GM18511 (cell line): ENCODE data around the gene ADAMTS17.

Experiments
- ATAC-seq: cut with Tn5 transposase; IDR thresholded peaks from one replicate; pipeline ENCODE4 v1.9.1; 2021; ENCODE audit warnings: mild to moderate bottlenecking, moderate library complexity; ENCODE audit not compliant: unreplicated experiment

ADAMTS17 gene

GRCh38 chr15:100175406-100176114 lies 166.2 kb downstream of the ADAMTS17 start:
- no peak for ATAC-seq

GRCh38 chr15:100174904-100175275 lies 166.9 kb downstream of the ADAMTS17 start:
- ATAC-seq = no peak

- no peak for ATAC-seq
Measured at GRCh38 chr15:100174159-100174903, 167.4 kb downstream of the ADAMTS17 start.

- no peak for ATAC-seq
Measured at GRCh38 chr15:100172356-100173024, 169.3 kb downstream of the ADAMTS17 start.

GRCh38 chr15:100171411-100171810 lies 170.4 kb downstream of the ADAMTS17 start:
- no peak for ATAC-seq

GRCh38 chr15:100170291-100171210 lies 171.2 kb downstream of the ADAMTS17 start:
- peak; percentile 95 for ATAC-seq

- ATAC-seq = peak; percentile 14
Measured at GRCh38 chr15:100169615-100170290, 172.0 kb downstream of the ADAMTS17 start.

GRCh38 chr15:100168787-100169186 lies 173.0 kb downstream of the ADAMTS17 start:
- no peak for ATAC-seq

- ATAC-seq = no peak
Measured at GRCh38 chr15:100167884-100168375, 173.8 kb downstream of the ADAMTS17 start.

GRCh38 chr15:100166313-100166712 lies 175.5 kb downstream of the ADAMTS17 start:
- no peak for ATAC-seq

- ATAC-seq = no peak
Measured at GRCh38 chr15:100163961-100164360, 177.8 kb downstream of the ADAMTS17 start.

GRCh38 chr15:100160953-100161352 lies 180.8 kb downstream of the ADAMTS17 start:
- ATAC-seq = no peak

- no peak for ATAC-seq
Measured at GRCh38 chr15:100159436-100159835, 182.3 kb downstream of the ADAMTS17 start.

- no peak for ATAC-seq
Measured at GRCh38 chr15:100158356-100158755, 183.4 kb downstream of the ADAMTS17 start.

GRCh38 chr15:100156201-100156600 lies 185.6 kb downstream of the ADAMTS17 start:
- ATAC-seq = no peak

- ATAC-seq = no peak
Measured at GRCh38 chr15:100154338-100154737, 187.4 kb downstream of the ADAMTS17 start.

GRCh38 chr15:100152463-100152862 lies 189.3 kb downstream of the ADAMTS17 start:
- no peak for ATAC-seq

GRCh38 chr15:100150906-100151305 lies 190.9 kb downstream of the ADAMTS17 start:
- ATAC-seq = no peak

- ATAC-seq = no peak
Measured at GRCh38 chr15:100147828-100148227, 193.9 kb downstream of the ADAMTS17 start.

GRCh38 chr15:100143378-100143777 lies 198.4 kb downstream of the ADAMTS17 start:
- no peak for ATAC-seq
